GM12878 (cell line): ENCODE data around the gene KIFC3. TPM values are rescaled to one million over a fixed set of nuclear protein-coding genes. Genes with fewer than 3 reads are reported as not detected.

Source experiments
- ATAC-seq: fragments of 200-7000 bp; cut with Tn5 transposase; 3 replicates; pipeline ENCODE4 v1.9.1; 2020; ENCODE audit warnings: mild to moderate bottlenecking, moderate library complexity
- BruUV-seq: library from RNA; stranded (reverse); fragments of 400-500 nt; replicated peaks from 2 replicates; lab custom pipeline; 2021; lab: Mats Ljungman, UMichigan
- CTCF ChIA-PET: fragments of 300-600 bp; sonication (Branson Sonifier 250); formaldehyde crosslinking; extraction: SDS; loops from one replicate; lab custom pipeline; 2021; ENCODE audit warnings: inconsistent platforms; lab: Yijun Ruan, JAX
- POLR2A ChIA-PET: fragments of 350-600 bp; formaldehyde crosslinking; extraction: SDS; loops from one replicate; lab custom pipeline; 2021; ENCODE audit warnings: inconsistent platforms; lab: Charles Lee
- RAD21 ChIA-PET: fragments of 300-600 bp; sonication (Branson Sonifier 250); formaldehyde crosslinking; loops from one replicate; lab custom pipeline; 2023; ENCODE audit warnings: antibody characterized with exemption; ENCODE audit not compliant: unreplicated experiment; lab: Charles Lee
- SMC1A ChIA-PET: fragments of 300-600 bp; sonication (Branson Sonifier 250); formaldehyde crosslinking; loops from one replicate; lab custom pipeline; 2023; ENCODE audit not compliant: unreplicated experiment, uncharacterized antibody; lab: Charles Lee
- DNase-seq: peaks from one replicate; pipeline ENCODE4 v3.0.0-alpha.2; 2011; ENCODE audit warnings: low read depth, low spot score
- FAIRE-seq: peaks from 3 replicates; lab custom pipeline; 2011; peaks lifted over from hg19 to GRCh38; lab: Jason Lieb, UNC
- H2AFZ ChIP-seq: 2 replicates; pipeline ENCODE4 v1.6.0; 2011; ENCODE audit warnings: low read depth, low read length, control low read depth; ENCODE audit not compliant: control insufficient read depth
- H3K27ac ChIP-seq: 2 replicates; pipeline ENCODE4 v1.5.1; 2011; ENCODE audit warnings: control low read depth; ENCODE audit not compliant: control insufficient read depth, insufficient read depth
- H3K27me3 ChIP-seq, 2 experiments: replicated peaks in 1 of 2; 2 replicates each; pipeline versions ENCODE4 v1.6.0 to v1.6.1; 2011; ENCODE audit warnings: low read length in 1 of 2; ENCODE audit not compliant: control insufficient read depth in 2 of 2, insufficient read depth in 2 of 2
- H3K36me3 ChIP-seq, 2 experiments: 2 replicates each; pipeline ENCODE4 v1.5.1; 2011; ENCODE audit warnings: low read length in 1 of 2; ENCODE audit not compliant: control insufficient read depth in 2 of 2, insufficient read depth in 2 of 2
- H3K4me1 ChIP-seq: 2 replicates; pipeline ENCODE4 v1.6.1; 2011; ENCODE audit warnings: mild to moderate bottlenecking, low read length, moderate library complexity, mixed read lengths; ENCODE audit not compliant: control insufficient read depth, insufficient read depth
- H3K4me2 ChIP-seq: 2 replicates; pipeline ENCODE4 v1.6.0; 2011; ENCODE audit warnings: control low read depth; ENCODE audit not compliant: control insufficient read depth, insufficient read depth
- H3K4me3 ChIP-seq: fragments of 200-600 bp; sonication (generic); 2 replicates; pipeline ENCODE4 v1.5.1; 2016
- H3K79me2 ChIP-seq: 2 replicates; pipeline ENCODE4 v1.6.0; 2011; ENCODE audit warnings: low read length; ENCODE audit not compliant: control insufficient read depth, insufficient read depth
- H3K9ac ChIP-seq: 2 replicates; pipeline ENCODE4 v1.8.0; 2011; ENCODE audit warnings: low read length, control low read depth, mixed read lengths; ENCODE audit not compliant: control insufficient read depth, insufficient read depth
- H3K9me3 ChIP-seq: replicated peaks from 3 replicates; pipeline ENCODE4 v1.5.1; 2011; ENCODE audit warnings: mild to moderate bottlenecking, low read length; ENCODE audit not compliant: control insufficient read depth, insufficient read depth
- H4K20me1 ChIP-seq: 2 replicates; pipeline ENCODE4 v1.6.0; 2011; ENCODE audit not compliant: control insufficient read depth, insufficient read depth
- ATF2 ChIP-seq: IDR thresholded peaks from 2 replicates; pipeline ENCODE4 v1.6.1; 2012; ENCODE audit warnings: low read length, inconsistent platforms
- CBX5 ChIP-seq: sonication (generic); IDR thresholded peaks from 2 replicates; pipeline ENCODE4 v1.6.1; 2016; ENCODE audit warnings: low read depth, moderate library complexity, mild to moderate bottlenecking, inconsistent platforms
- CREM ChIP-seq: IDR thresholded peaks from 2 replicates; pipeline ENCODE4 v1.6.1; 2014; ENCODE audit warnings: antibody characterized with exemption, low read depth
- CUX1 ChIP-seq: IDR thresholded peaks from 2 replicates; pipeline ENCODE4 v1.6.1; 2012; ENCODE audit warnings: improper control_type of control experiment, low read depth, low read length; ENCODE audit not compliant: insufficient replicate concordance
- E2F4 ChIP-seq: IDR thresholded peaks from 2 replicates; pipeline ENCODE4 v1.6.1; 2012; ENCODE audit warnings: low read depth, low read length, improper control_type of control experiment
- MEF2A ChIP-seq: IDR thresholded peaks from 2 replicates; pipeline ENCODE4 v1.6.1; 2011; ENCODE audit warnings: low read depth, mild to moderate bottlenecking, low read length, moderate library complexity; ENCODE audit not compliant: insufficient read depth
- NR2F1 ChIP-seq: fragments of 450-650 bp; conservative IDR thresholded peaks from 2 replicates; pipeline ENCODE4 v1.6.1; 2017; ENCODE audit warnings: mild to moderate bottlenecking
- REST ChIP-seq: IDR thresholded peaks from 2 replicates; pipeline ENCODE4 v1.6.1; 2012; ENCODE audit warnings: mild to moderate bottlenecking, low read depth, low read length
- STAT1 ChIP-seq: fragments of 450-650 bp; conservative IDR thresholded peaks from 2 replicates; pipeline ENCODE4 v1.6.1; 2014; ENCODE audit warnings: antibody characterized with exemption, mild to moderate bottlenecking
- ZNF622 ChIP-seq: fragments of 450-650 bp; IDR thresholded peaks from 2 replicates; pipeline ENCODE4 v1.6.1; 2017; ENCODE audit warnings: mild to moderate bottlenecking, inconsistent platforms
- WGBS: methylation state at CpG from one replicate; pipeline ENCODE4 v1.1.6; 2016; ENCODE audit warnings: low lambda C conversion rate; ENCODE audit not compliant: insufficient replicate concordance, insufficient coverage; ENCODE audit errors: missing lambda C conversion rate; 5-methylcytosine and 5-hydroxymethylcytosine counted together
- in situ Hi-C: fragments of 300-500 bp; cut with MboI; formaldehyde crosslinking; loops from 9 replicates; pipeline ENCODE4 v1.14.3; 2018; ENCODE audit warnings: mixed read lengths
- intact Hi-C: fragments of 100-400 bp; cut with micrococcal nuclease; formaldehyde crosslinking; loops from one replicate; pipeline ENCODE4 v1.14.2; 2022; ENCODE audit not compliant: unreplicated experiment
- polyA plus RNA-seq, 11 experiments: library from polyadenylated mRNA; depleted of rRNA in 4 of 11; unstranded in 6 of 11; stranded (reverse) in 5 of 11; fragments of >200 nt; fragmentation: Nextera tagmentation in 4 of 11; fragmentation: Illumina TruSeq in 1 of 11; extraction: Ambion mirVana in 4 of 11; extraction: Trizol in 1 of 11; gene quantifications; 1 replicate in 1 of 11; 2 replicates in 10 of 11; pipeline versions ENCODE4 v1.2.1 to v1.2.3, GENCODE V29; 2011 to 2016; ENCODE audit warnings: inconsistent platforms in 2 of 11, missing spikeins in 2 of 11, low read depth in 1 of 11
- total RNA-seq, 4 experiments: library from RNA; depleted of rRNA in 3 of 4; stranded (reverse); fragments of >200 nt in 3 of 4; fragmentation: Illumina TruSeq in 1 of 4; extraction: Trizol in 1 of 4; gene quantifications; 2 replicates each; pipeline versions ENCODE4 v1.2.1 to v1.2.3, GENCODE V29; 2013 to 2021

The KIFC3 gene
- total and polyA plus RNA-seq, 10 of the 15 experiments (the other 5 are each of a cell fraction or from before 2014, with no cell fraction given), result 0.22 to 1.3 (median 0.26) TPM; not detected in 3

- TF ChIP-seq REST, result no peak
Measured at GRCh38 chr16:57722210-57722499, 80.1 kb downstream of the KIFC3 start (continued).

- H3K4me3 ChIP-seq, result no peak overlapping the region
- no peaks in the 10 kb centered on the region for H3K4me1 ChIP-seq
- ATAC-seq (peak; percentile 49), FAIRE-seq (no peak), DNase-seq (no peak)
- ChIA-PET SMC1A (no interaction called here), POLR2A (no interaction called here), RAD21 (interaction anchor here (0.6 to 1.0 kb wide), 2 partner anchors 130 to 149 kb away, joined by 3 to 4 read pairs; no protein-coding TSS in a partner anchor), CTCF (interaction anchor here (0.8 kb wide), 1 partner anchor 146 kb away, joined by 3 read pairs; no protein-coding TSS in a partner anchor)
- H3K9ac ChIP-seq, result no peak overlapping the region
- in situ Hi-C loops (no loop called here), intact Hi-C loops (loop anchor here (2.0 kb wide), 1 partner anchor 73 kb away; no protein-coding TSS in a partner anchor)
- H3K4me2 ChIP-seq, result no peak overlapping the region
- H3K27ac ChIP-seq, result no peak overlapping the region
- no peaks in the 10 kb centered on the region for H4K20me1 ChIP-seq
- no peak overlapping the region for H2AFZ ChIP-seq
- 27% methylated on average over 14 of the region's 17 CpGs for WGBS
- H3K27me3 ChIP-seq, result no peaks in the 10 kb centered on the region
- H3K9me3 ChIP-seq, result no peaks in the 10 kb centered on the region
- no peaks in the 10 kb centered on the region for H3K36me3 ChIP-seq
- BruUV-seq, result no TSS peak
- no peaks in the 10 kb centered on the region for H3K79me2 ChIP-seq
- no peak for TF ChIP-seq CUX1
- no peak for TF ChIP-seq E2F4
- TF ChIP-seq MEF2A, result no peak
- TF ChIP-seq STAT1, result no peak
- TF ChIP-seq NR2F1, result no peak
- TF ChIP-seq CBX5, result no peak
- TF ChIP-seq CREM, result no peak
- no peak for TF ChIP-seq ZNF622
- no peak for TF ChIP-seq ATF2
Measured at GRCh38 chr16:57721356-57722209, 80.7 kb downstream of the KIFC3 start.
